HG03060 (cell line): Measurements from ENCODE around the gene GRAMD1B.

Source experiments
- ATAC-seq: cut with Tn5 transposase; IDR thresholded peaks from one replicate; pipeline ENCODE4 v1.9.1; 2021; ENCODE audit warnings: low read depth, moderate number of reproducible peaks; ENCODE audit not compliant: unreplicated experiment

Gene GRAMD1B

GRCh38 chr11:123580557-123581275, 150.6 kb downstream of the GRAMD1B start:
- ATAC-seq = peak; percentile 88

GRCh38 chr11:123581651-123582399, 151.8 kb downstream of the GRAMD1B start:
- no peak for ATAC-seq

GRCh38 chr11:123582992-123583504, 153.0 kb downstream of the GRAMD1B start:
- no peak for ATAC-seq

GRCh38 chr11:123584186-123584585, 154.1 kb downstream of the GRAMD1B start:
- ATAC-seq = no peak

- no peak for ATAC-seq
Observed at GRCh38 chr11:123584737-123585136, 154.7 kb downstream of the GRAMD1B start.

- no peak for ATAC-seq
Observed at GRCh38 chr11:123585206-123585605, 155.1 kb downstream of the GRAMD1B start.

- ATAC-seq = no peak
Observed at GRCh38 chr11:123585706-123586105, 155.6 kb downstream of the GRAMD1B start.

- ATAC-seq = no peak
Observed at GRCh38 chr11:123586568-123586967, 156.5 kb downstream of the GRAMD1B start.

GRCh38 chr11:123587044-123587443, 157.0 kb downstream of the GRAMD1B start:
- no peak for ATAC-seq

GRCh38 chr11:123587559-123587958, 157.5 kb downstream of the GRAMD1B start:
- no peak for ATAC-seq

GRCh38 chr11:123588117-123588863, 158.2 kb downstream of the GRAMD1B start:
- no peak for ATAC-seq

GRCh38 chr11:123588864-123589262, 158.8 kb downstream of the GRAMD1B start:
- no peak for ATAC-seq

GRCh38 chr11:123590296-123590912, 160.3 kb downstream of the GRAMD1B start:
- ATAC-seq = no peak

GRCh38 chr11:123593570-123593969, 163.5 kb downstream of the GRAMD1B start:
- no peak for ATAC-seq

GRCh38 chr11:123594188-123594901, 164.3 kb downstream of the GRAMD1B start:
- no peak for ATAC-seq

- ATAC-seq = no peak
Observed at GRCh38 chr11:123594921-123595320, 164.9 kb downstream of the GRAMD1B start.

- no peak for ATAC-seq
Observed at GRCh38 chr11:123597859-123598258, 167.8 kb downstream of the GRAMD1B start.

- no peak for ATAC-seq
Observed at GRCh38 chr11:123601136-123601535, 171.1 kb downstream of the GRAMD1B start.

- ATAC-seq = no peak
Observed at GRCh38 chr11:123601743-123602142, 171.7 kb downstream of the GRAMD1B start.

- no peak for ATAC-seq
Observed at GRCh38 chr11:123603666-123604065, 173.6 kb downstream of the GRAMD1B start.
